Muscle of back (tissue), 11 donors: ENCODE data around the gene SIGLEC6. TPM values are rescaled to one million over a fixed set of nuclear protein-coding genes. Genes with fewer than 3 reads are reported as not detected.

Experiments
- DNase-seq, 3 donors: peaks; one replicate each; pipeline versions ENCODE4 v3.0.0 to v3.0.0-alpha.2; 2013
- polyA plus RNA-seq, 10 donors: library from polyadenylated mRNA; unstranded; fragments of 120-200 nt; gene quantifications; one replicate each; pipeline ENCODE4 v1.2.1, GENCODE V29; 2013; ENCODE audit not compliant: insufficient read length in 10 of 10

Gene SIGLEC6
- polyA plus RNA-seq, 10 donors, result 0.11 to 0.46 (median 0.33) TPM; not detected in 3

DNA sequence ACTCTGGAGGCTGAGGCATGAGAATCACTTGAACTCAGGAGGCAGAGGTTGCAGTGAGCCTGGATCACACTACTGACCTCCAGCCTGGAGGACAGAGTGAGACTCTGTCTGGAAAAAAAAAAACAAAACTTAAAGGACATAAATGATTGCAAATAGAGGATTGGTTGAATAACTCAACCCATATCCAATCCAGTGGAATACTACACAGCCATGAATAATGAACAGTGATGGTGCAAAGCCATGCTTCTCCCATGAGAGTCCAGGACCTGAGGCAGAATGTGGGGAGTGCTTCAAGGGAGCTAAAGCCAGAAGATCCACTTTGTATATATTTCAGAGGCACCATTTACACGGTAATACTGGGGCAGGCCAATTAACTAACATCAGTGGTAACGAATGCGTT lies 55.3 kb downstream of the SIGLEC6 start:
- no peak for DNase-seq

DNA sequence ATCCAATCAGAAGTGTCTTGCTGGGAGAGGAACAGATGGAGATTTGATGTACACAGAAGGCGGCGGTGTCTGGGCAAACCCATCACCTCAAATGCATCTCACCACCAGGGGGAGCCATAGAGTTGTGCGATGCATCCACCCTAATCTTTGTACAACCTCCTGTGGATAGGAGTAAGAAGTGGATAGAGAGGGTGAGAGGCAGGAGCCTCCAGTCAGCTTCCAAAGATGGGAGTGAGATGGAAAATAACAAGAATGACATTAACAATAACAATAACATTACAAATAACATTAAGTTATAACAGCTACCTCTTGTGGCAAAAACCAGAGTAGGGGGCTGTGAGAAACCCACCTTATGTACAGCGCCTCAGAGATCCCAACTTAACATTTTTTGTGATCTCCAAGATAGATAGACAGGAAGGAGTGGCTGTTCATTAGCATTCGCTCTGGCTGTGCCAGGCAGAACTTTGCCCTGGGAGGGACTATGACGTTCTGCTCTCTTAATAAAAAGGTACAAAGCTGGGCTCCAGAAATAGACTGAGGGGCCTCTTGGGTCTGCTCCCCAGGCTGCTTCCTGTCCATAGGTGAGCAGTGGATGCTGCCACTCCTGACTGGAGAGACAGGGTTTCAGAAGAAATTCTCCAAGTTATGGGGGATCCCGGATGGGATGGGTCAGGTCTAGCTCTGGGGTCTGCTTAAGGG lies 58.3 kb downstream of the SIGLEC6 start:
- DNase-seq, result peak; percentile 41 to 71 (median 68)

DNA sequence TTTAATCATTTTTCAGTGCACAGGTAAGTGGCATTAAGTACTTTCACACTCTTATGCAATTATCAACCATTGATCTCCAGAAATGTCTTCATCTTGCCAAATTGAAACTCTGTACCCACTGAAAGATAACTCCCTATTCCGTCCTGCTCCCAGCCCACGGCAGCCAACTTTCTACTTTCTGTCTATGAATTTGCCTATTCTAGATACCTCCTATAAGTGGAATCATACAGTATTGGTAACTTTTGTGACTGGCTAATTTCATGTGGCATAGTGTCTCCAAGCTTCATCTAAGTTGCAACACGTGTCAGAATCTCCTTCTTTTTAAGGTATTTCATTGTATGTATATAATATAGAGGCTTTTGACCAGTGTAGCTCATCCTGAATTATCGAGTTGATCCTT lies 58.9 kb downstream of the SIGLEC6 start:
- DNase-seq, result no peak

DNA sequence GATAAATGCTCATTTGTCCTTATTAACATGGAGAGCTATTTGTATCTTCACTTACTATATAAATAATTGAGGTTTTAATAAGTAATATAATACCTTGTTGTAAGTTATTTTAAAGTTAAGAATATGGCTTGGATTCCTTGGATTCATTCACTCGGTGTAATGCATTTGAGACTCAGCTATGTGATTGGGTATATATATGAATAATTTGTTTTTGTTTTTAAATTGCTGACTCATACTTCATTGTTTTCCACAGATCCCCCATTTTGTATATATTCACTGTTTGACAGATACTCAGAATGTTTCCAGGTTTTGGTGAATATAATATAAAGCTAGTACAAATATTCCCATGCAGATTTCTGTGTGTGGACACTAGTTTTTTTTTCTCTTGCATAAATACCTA lies 59.9 kb downstream of the SIGLEC6 start:
- DNase-seq, result no peak

DNA sequence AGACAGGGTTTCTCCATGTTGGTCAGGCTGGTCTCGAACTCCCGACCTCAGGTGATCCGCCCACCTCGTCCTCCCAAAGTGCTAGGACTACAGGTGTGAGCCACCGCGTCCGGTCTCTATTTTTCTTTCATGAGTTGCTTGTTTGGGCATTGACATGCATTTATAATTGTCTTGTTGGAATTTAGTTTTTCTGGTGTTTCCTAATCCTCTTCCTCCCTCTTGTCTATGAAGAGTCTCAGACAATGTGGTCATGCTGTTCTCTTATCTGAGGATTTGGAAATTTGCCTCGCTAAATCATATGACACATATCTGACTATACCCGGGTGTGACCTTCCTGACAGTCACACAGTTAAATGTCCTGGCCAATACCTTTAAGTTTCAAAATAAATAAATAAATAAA lies 60.5 kb downstream of the SIGLEC6 start:
- no peak for DNase-seq

DNA sequence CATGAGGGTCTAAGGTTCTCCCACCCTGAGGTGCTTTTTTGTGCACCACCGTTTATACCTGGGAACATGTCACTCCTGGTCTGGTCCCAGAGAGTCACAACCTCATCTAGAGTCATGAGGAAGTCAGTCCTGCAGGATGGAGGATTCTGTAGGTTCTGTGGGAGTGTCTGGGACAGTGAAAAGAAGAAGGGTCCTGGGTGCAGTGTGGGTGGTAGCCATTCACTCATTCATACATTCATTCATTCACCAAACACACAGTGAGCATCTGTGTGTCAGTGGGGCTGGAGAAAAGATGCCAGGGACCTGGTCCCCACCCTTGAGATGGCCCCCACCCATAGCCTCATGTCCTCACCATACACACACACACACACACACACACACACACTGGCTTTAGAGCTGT lies 61.8 kb downstream of the SIGLEC6 start:
- DNase-seq, result no peak

DNA sequence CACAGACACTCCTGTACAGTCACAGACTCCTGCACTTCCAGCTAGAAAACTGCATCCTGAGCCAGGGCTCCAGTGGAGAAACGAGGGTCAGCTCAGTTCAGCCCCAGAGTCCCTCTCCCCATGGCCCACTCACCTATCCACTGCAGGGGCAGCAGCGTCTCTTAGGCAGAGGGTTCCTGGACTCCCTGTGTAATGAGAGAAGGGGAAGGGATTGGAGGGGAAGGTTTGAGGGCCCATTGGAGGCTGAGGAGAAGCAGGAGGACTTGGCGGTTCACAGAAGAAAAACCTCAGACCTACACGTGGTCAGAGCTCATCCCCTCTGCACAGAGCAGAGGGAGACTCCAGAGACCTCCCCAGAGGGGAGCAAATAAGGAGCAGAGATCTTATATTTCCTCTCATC lies 62.3 kb downstream of the SIGLEC6 start:
- no peak for DNase-seq

DNA sequence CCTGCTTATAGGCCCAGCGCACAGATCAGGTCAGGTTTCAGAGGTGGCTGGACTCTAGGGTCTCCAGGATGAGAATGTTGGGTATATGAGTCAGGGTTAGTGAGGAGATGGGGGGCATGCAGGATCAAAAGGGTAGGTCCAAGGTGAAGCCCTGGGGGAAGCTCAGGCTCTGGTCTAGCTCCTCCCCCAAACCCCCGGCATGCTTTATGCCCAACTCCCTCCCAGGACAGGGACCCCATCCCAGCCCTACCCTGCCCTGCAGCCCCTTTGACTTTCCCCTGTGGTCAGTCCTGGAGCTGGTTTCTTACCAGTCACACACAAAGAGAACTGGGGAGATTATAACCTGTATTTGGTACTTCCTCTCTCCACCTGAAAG lies 62.9 kb downstream of the SIGLEC6 start:
- DNase-seq, result no peak

DNA sequence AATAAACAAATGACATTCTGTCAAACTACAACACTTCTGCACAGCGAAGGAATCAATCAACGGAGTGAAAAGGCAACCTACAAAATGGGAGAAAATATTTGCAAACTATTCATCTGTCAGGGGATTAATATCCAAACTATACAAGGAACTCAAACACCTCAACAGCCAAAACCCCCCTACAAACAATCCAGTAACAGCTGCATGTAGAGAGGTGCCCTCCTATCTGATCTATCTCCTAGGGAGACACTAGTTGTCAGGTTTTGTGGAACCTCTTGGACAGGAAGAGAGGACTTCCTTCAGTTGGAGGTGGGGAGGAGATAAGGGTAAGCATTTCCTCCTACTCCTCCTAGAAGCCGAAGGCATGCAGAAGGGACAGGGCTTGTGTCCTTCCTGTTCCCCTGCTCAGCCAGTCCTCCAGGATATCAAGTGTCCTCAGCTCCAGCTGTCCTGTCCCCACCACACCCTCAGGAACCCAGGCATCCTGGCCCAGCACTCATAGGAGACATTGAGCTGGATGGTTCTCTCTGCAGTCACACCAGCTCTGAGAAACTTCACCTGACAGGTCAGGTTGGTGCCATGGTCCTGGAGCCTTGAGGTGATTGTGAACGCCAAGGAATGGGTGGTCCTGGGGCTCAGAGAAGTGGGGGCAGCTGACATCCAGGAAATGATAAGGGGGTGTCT lies 63.5 kb downstream of the SIGLEC6 start:
- DNase-seq, result no peak

Other genes with a start within 250 kb of the SIGLEC6 start
- under 1 TPM; 0.09 to 0.51 (median 0.18) TPM for gene IGLON5, start 220.0 kb downstream of the SIGLEC6 start, polyA plus RNA-seq
- 1 to 10 TPM in 9 of 10 donors, under 1 TPM in 1; 0.99 to 1.7 (median 1.2) TPM for gene VSIG10L, start 189.5 kb downstream of the SIGLEC6 start, polyA plus RNA-seq
- gene ETFB, start 165.3 kb downstream of the SIGLEC6 start, polyA plus RNA-seq, result 10 to 100 TPM; 33.9 to 55.1 (median 42.4) TPM
- 1 to 10 TPM in 4 of 10 donors, under 1 TPM in 6; 0.30 to 1.3 (median 0.95) TPM for gene CLDND2, start 162.7 kb downstream of the SIGLEC6 start, polyA plus RNA-seq
- gene NKG7, start 159.0 kb downstream of the SIGLEC6 start, polyA plus RNA-seq, result 1 to 10 TPM; 1.2 to 5.1 (median 2.2) TPM
- gene LIM2, start 143.7 kb downstream of the SIGLEC6 start, polyA plus RNA-seq, result not detected
- under 1 TPM in 1 of 10 donors, not detected in 9; 0.19 TPM for gene C19orf84, start 141.1 kb downstream of the SIGLEC6 start, polyA plus RNA-seq
- 1 to 10 TPM in 3 of 10 donors, under 1 TPM in 7; 0.35 to 1.5 (median 0.82) TPM for gene SIGLEC10, start 114.0 kb downstream of the SIGLEC6 start, polyA plus RNA-seq
- under 1 TPM in 4 of 10 donors, not detected in 6; 0.07 to 0.30 (median 0.11) TPM for gene SIGLEC8, start 73.2 kb downstream of the SIGLEC6 start, polyA plus RNA-seq
- not detected for gene CEACAM18, start 53.1 kb downstream of the SIGLEC6 start, polyA plus RNA-seq
- under 1 TPM in 6 of 10 donors, not detected in 4; 0.08 to 0.40 (median 0.13) TPM for gene SIGLEC12, start 29.9 kb downstream of the SIGLEC6 start, polyA plus RNA-seq
- gene ZNF175, start 39.6 kb upstream of the SIGLEC6 start, polyA plus RNA-seq, result 10 to 100 TPM in 1 of 10 donors, 1 to 10 TPM in 9; 7.2 to 12.5 (median 8.7) TPM
- under 1 TPM in 6 of 10 donors, not detected in 4; 0.11 to 0.63 (median 0.43) TPM for gene SIGLEC5, start 98.7 kb upstream of the SIGLEC6 start, polyA plus RNA-seq
- gene SIGLEC14, start 115.2 kb upstream of the SIGLEC6 start, polyA plus RNA-seq, result 1 to 10 TPM; 1.0 to 2.7 (median 1.8) TPM
- 10 to 100 TPM in 2 of 10 donors, 1 to 10 TPM in 8; 4.5 to 13.3 (median 6.8) TPM for gene SPACA6, start 161.7 kb upstream of the SIGLEC6 start, polyA plus RNA-seq
- gene HAS1, start 192.3 kb upstream of the SIGLEC6 start, polyA plus RNA-seq, result under 1 TPM in 4 of 10 donors, not detected in 6; 0.16 to 0.33 (median 0.18) TPM
- 1 to 10 TPM in 9 of 10 donors, under 1 TPM in 1; 0.88 to 2.6 (median 1.7) TPM for gene FPR1, start 220.2 kb upstream of the SIGLEC6 start, polyA plus RNA-seq
- gene FPR2, start 229.5 kb upstream of the SIGLEC6 start, polyA plus RNA-seq, result under 1 TPM; 0.08 to 0.44 (median 0.27) TPM